ENCODE data around the gene UBR1.
"Not testable (repeated sequence)": the region's sequence is repeated elsewhere in the genome, so short reads cannot be mapped to it uniquely, and the experiment has no call there.

UBR1 gene

DNA sequence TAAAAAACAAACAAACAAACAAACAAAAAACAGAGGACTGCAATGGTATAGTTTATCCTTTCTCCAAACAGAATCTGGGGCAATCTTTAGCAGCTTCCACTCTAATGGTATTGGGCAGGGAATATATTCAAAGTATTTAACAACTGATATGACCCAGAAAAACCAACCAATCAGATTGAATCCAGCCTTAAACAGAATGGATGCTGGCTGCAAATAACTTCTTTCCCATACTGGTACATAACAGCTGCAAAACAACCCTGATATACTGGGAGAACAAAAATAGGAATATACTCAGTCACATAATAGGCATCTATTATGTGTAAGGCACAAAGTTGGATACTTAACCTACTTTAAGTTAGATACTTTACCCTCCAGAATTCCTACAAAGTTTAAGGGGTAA lies 49.1 kb downstream of the UBR1 start:
- no peak for DNase-seq (ENCODE audit: low read depth in 2 of 2)

DNA sequence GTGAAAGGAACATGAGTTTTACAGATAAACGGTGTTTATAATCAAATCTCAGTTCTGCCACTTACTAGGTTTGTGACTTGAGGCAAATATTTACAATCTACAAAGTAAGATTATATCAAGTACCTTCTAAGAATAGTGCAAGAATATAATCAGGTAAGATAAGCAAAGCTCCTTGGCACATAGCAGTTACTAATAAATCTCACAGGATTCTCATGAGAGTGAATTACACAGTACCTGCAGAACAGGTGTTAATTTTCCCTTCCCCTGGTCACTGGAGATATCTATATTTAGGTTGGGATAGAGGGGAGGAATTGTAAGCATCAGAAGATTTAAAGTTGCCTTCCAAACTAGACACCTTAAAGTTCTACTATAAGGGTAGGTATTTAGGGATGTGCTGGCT lies 53.0 kb downstream of the UBR1 start:
- DNase-seq (ENCODE audit: low read depth in 2 of 2), result no peak

DNA sequence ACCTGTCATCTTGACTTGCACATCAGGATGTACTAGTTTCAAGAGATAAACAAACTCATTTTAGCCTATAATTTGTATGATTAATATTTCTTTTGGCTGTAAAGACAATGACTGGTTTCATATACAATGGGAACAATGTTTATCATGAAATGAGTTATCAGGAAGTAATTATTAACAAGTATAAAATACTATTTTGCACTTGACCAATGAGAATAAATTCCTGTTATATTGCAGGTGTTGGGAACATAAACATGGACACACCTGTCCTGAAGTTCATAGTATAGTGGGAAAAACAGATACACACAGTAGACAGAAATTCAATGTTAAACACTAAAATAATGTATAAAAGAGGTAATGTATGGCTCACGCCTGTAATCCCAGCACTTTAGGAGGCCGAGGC lies 56.9 kb downstream of the UBR1 start:
- DNase-seq (ENCODE audit: low read depth in 2 of 2), result no peak

DNA sequence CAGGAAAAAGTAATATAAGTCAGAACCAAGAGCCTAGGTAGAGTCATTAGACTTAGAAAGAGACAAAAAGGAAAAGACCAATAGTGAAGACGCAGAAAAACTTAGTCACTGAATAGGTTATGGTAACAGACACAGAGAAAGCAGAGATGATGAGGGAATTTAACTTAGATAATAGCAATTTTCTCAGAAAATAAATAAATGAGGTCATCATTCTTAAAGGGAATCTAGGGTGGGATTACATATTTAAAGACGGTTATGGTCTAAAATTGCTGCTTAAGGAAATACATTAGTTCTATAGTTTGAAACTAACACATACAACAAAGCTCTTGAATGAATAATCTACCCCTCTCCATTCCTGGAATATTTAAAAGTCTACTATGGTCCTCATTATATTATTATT lies 59.4 kb downstream of the UBR1 start:
- DNase-seq (ENCODE audit: low read depth in 2 of 2), result no peak

DNA sequence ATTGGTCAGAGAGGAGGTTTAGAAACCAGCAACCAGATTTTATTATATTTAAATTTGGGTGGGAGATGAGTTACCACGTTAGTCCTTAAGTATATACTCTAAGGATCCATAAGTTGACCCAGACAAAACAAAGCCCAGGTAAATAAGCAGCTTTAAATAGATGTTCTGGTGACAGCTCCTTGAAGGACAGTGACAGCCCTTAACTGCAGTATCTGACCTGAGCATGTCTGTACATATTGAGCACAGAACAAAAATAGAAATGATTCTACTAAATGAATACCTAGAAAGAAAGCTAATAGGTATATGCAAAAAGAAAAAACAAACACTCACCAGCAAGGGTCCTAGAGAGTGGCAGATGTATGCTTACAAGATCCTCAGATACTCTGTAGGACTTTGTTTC lies 63.0 kb downstream of the UBR1 start:
- no peak for DNase-seq (ENCODE audit: low read depth in 2 of 2)

DNA sequence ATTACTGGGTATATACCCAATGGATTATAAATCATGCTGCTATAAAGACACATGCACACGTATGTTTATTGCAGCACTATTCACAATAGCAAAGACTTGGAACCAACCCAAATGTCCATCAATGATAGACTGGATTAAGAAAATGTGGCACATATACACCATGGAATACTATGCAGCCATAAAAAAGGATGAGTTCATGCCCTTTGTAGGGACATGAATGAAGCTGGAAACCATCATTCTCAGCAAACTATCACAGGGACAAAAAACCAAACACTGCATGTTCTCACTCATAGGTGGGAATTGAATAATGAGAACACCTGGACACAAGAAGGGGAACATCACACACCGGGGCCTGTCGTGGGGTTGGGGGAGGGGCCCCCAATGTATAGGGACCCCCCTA lies 64.8 kb downstream of the UBR1 start:
- DNase-seq (ENCODE audit: low read depth in 2 of 2), result not testable (repeated sequence)

DNA sequence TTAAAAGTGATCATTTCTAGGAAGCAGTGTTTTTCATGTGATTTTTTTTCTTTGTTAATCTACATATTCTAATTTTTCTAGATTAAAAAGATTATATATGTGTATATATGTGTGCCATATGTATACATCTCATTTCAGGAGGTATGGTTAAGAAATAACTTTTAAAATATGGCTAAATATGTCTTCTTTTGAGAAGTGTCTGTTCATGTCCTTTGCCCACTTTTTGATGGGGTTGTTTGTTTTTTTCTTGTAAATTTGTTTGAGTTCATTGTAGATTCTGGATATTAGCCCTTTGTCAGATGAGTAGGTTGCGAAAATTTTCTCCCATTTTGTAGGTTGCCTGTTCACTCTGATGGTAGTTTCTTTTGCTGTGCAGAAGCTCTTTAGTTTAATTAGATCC lies 70.6 kb downstream of the UBR1 start:
- DNase-seq (ENCODE audit: low read depth in 2 of 2), result not testable (repeated sequence)

DNA sequence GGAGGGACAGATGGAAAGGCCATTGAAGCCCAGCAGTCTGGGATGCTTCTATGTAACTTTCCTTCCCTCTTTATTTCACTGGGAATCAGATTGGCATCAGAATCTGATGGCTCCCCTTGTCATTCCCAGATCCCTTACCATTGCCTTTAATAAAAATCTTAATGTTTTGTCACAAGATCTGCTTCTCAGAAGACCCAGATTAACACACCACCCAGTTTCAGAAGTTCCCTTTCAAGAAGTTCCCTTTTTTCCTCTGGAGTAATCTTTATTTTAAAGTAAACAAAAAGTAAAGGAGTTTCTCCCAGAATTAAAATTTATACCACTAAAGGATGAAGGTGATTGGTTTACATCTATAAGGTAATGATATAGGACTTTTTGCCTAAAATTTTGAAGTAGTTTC lies 76.4 kb downstream of the UBR1 start:
- DNase-seq (ENCODE audit: low read depth in 2 of 2), result no peak

DNA sequence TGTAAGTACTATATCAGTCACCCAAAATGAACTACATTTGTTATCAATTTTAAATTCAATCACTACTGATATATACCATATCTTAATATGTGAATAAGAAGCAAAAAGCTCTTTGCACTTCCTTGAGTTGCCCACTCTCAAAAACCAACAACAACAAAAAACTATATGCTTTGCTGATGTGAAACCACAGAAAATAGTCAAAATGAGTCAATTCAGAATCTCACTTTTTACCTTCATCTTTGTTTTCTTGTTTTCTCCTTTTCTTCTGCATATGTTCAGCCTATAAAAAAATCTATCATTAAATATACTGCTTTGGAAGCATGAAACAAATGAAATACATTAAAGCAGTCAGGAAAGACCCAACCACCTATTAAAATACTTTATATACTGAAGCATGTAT lies 80.7 kb downstream of the UBR1 start:
- DNase-seq (ENCODE audit: low read depth in 2 of 2), result no peak

DNA sequence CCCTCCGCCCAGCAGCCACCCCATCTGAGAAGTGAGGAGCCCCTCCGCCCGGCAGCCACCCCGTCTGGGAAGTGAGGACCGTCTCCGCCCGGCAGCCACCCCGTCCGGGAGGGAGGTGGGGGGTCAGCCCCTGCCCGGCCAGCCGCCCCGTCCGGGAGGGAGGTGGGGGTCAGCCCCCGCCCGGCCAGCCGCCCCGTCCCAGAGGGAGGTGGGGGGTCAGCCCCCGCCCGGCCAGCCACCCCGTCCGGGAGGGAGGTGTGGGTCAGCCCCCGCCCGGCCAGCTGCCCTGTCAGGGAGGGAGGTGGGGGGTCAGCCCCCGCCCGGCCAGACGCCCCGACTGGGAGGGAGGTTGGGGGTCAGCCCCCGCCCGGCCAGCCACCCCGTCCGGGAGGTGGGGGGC lies 91.2 kb downstream of the UBR1 start:
- DNase-seq (ENCODE audit: low read depth in 2 of 2), result not testable (repeated sequence)

DNA sequence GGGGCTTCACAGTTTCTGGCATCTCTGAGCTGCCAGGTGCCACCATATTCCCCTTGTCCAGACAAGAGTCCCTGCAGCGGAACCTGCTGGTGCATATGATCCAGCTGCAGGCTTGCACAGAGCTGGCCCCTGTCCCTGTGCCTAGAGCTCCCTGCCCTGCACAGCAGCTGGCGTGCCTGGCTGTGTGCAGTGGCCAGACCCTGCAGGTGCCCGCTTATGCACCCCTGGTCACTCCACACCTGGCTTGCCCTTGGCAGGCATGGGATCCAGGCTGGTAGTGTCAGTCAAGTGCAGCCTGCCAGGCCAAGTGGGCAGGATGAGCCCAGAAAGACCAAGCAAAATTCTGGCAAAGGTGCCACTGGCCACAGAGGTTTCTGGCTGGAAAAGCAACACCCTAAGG lies 96.6 kb downstream of the UBR1 start:
- DNase-seq (ENCODE audit: low read depth in 2 of 2), result no peak

DNA sequence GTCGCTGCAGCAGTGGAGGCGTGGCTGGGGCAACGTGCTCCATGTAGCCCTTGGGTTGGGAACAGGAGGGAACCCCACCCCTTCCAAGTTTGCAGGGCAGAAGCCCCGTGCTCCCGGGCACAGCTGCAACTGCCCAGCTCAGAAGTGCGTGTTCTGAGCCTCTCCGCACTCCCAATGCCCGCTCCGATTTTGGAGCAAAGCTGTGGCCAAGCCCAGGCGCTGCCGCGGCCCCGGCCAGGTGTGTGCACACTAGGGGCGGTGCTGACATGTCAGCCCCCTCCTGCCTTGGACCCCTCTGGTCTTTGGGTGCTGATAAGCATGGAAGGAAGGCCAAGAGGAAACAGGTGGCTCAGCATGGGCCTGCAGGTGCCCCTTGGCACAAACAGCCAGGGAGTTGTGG lies 97.7 kb downstream of the UBR1 start:
- no peak for DNase-seq (ENCODE audit: low read depth in 2 of 2)

DNA sequence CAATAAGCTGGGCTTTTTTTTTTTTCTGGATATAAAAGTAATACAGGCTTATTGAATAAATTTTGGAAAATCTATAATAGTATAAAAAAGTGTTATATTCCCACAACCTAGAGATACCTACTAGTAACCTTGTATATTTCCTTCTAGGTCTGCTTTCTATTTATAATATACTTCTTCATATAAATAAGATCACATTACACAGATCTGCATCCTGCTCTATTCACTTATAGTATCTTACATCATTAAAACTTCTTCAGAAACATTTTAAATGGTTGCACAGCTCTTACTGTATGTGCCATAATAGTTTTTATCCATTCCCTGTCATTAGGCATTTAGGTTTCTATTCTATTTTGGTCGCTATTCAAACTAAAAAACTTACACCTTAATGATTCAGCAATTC lies 98.3 kb downstream of the UBR1 start:
- DNase-seq (ENCODE audit: low read depth in 2 of 2), result no peak

DNA sequence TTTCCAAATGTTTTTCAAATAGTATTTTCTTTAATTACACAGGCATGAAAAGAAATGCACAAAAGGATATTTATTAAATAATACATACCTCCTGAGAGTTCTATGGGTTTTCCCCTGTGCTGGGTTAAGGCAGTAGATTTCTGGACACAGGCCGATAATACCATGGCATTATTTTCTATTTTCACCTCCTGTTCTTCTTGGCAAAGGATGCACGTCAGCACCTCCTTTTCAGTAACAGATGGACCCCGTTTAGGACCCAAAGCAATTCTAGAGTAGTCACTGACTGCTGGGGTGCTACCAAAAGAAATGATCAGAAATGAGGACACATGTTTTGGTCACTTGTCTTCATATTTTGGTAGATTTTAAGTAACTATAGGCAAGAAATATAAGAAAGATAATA lies 98.8 kb downstream of the UBR1 start:
- DNase-seq (ENCODE audit: low read depth in 2 of 2), result no peak

DNA sequence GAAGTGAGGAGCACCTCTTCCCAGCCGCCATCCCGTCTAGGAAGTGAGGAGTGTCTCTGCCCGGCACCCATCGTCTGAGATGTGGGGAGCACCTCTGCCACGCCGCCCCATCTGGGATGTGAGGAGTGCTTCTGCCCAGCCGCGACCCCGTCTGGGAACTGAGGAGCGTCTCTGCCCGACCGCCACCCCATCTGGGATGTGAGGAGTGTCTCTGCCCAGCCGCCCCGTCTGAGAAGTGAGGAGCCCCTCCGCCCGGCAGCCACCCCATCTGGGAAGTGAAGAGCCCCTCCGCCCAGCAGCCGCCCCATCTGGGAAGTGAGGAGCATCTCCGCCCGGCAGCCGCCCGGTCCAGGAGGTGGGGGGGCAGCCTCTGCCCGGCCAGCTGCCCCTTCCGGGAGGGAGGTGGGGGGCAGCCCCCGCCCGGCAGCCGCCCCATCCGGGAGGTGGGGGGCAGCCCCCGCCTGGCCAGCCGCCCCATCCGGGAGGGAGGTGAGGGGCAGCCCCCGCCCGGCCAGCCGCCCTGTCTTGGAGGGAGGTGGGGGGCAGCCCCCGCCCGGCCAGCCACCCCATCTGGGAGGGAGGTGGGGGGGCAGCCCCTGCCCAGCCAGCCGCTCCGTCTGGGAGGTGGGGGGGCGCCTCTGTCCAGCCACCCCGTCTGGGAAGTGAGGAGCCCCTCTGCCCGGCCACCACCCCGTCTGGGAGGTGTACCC lies 100.8 kb downstream of the UBR1 start:
- not testable (repeated sequence) for DNase-seq (ENCODE audit: low read depth in 2 of 2)

DNA sequence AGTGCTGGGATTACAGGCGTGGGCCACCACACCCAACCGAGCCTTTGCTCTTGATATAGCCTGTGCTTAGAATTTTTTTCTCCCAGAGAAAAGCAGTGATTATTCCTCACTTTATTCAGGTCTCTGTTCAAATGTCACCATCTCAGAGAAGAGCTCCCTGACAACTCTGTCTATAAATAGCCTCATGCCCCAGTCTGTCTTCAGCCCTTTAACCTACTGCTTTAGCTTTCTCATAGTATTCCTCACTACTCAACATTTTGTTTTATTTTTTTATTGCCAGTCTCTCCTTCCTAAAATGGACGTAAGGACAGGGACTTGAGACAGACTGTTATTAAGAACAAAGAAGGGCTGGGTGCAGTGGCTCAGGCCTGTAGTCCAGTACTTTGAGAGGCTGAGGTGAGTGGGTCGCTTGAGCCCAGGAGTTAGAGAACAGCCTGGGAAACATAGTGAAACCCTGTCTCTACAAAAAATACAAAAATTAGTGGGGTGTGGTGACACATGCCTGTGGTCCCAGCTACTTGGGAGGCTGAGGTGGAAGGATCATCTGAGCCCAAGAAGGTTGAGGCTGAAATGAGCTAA lies 106.5 kb downstream of the UBR1 start:
- no peak for DNase-seq (ENCODE audit: low read depth in 2 of 2)

DNA sequence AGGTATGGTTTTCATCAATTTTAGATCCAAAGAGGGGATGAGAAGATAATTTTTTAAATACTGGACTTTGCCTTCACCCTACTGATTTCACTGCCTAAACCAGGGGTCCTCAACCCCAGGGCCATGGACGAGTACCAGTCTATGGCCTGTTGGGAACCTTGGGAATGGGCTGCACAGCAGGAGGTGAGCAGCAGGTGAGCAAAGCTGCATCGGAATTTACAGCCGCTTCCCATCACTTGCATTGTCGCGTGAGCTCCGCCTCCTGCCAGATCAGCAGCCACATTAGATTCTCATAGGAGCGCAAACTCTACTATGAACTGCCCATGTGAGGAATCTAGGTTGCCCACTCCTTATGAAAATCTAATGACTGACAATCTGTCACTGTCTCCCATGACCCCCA lies 109.0 kb downstream of the UBR1 start:
- DNase-seq (ENCODE audit: low read depth in 2 of 2), result no peak

DNA sequence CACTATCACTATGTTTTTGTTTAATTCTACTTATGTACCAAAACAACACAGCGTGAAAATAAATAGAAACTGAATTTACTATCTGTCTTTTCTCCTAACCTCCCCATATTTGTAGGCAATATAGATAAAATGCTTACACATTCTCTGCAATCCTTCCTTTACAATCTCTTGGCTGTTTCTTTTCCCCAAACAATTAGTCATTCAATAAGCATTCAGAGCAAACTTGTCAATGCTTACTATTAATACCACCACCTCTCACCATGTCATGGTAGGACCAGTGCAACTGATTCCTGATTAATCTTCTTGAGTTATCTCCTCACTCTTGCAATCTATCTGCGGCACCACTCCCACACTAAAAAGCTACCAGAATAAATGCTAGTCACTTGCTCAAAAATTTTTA lies 111.3 kb downstream of the UBR1 start:
- DNase-seq (ENCODE audit: low read depth in 2 of 2), result no peak

DNA sequence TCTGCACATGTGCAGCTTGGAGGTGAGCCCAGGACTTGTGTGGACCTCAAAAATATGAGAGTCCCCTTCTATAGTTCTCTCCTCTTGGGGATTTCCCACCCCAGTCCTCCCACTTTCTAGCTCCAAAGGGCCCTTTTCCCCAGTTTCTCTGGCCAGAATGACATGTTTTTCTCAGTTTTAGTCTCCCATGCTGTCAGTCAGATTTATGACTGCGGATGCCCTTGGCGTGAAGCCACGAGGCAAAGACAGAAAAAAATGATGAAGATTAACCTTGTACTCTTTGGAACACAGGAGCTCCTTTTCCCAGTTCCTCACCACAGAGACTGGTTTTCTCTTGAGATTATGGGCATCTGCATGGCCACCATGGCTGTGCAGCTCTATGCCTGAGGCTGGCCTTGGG lies 113.2 kb downstream of the UBR1 start:
- no peak for DNase-seq (ENCODE audit: low read depth in 2 of 2)

DNA sequence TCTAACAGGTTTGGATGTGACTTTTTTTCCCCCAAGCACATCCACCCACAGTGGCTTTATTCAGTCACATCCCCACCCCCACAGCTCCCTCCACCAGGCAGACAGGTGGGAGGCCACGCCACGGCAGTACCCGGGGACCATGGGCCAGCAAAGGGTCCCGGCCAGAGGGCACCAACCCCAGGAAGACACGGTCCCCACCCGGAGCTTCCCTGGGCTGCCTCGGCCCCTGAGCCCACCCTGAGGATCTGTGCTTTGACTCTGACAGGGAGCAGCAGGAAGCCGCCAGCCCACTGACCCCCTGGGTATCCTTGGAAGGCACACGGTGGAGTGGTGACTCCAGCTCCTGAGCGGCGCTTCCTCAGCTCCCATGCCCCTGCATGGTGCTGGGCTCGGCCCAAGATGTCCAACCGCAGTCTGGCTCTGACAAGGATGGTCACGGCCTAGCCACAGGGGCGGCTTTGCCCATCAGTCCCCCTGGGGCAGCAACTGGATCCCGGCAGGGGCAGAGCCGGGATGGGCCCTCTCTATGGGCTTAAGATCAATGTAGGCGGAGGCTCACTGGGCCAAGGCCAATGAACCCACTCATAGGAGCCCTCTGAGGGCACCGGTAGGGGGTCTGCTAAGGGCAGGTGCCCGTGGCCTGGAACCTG lies 119.0 kb downstream of the UBR1 start:
- no peak for DNase-seq (ENCODE audit: low read depth in 2 of 2)

DNA sequence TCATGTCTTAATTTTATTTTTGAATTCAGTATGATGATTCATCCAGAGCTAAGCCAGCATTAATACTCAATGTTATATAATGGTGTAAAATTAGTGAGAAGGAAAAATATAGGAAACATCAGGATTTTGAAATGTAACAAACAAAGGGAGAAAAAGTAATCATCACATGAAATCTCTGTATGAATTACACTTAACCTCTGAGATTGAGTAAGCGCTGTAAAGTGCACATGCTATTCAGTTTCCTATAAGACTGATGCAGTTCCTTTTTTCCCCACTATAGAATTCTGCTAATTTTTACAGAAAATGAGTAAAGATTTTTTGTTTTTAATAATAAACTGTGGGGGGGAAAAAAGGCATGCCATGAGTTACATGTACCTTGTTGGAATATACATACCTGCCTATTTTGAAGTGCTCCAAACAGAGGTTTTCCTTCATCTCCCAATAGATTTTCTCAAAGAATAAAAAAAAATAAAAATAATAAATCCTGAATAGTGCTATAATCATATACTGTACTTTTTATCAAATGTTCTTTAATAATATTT lies 121.3 kb downstream of the UBR1 start:
- no peak for DNase-seq (ENCODE audit: low read depth in 2 of 2)

DNA sequence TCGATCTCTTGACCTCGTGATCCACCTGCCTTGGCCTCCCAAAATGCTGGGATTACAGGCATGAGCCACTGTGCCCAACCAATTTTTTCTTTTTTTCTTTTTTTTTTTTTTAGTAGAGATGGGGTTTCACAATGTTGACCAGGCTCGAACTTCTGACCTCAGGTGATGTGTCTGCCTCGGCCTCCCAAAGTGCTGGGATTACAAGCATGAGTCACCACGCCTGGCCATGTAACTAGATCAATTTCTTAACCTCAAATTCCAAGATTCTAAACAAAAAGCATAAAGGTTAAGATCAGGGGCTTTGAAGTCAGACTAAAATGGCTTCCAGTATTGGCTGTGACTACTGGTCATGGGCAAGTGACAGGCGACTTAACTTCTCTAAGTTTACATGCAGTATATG lies 126.7 kb downstream of the UBR1 start:
- DNase-seq (ENCODE audit: low read depth in 2 of 2), result not testable (repeated sequence)

DNA sequence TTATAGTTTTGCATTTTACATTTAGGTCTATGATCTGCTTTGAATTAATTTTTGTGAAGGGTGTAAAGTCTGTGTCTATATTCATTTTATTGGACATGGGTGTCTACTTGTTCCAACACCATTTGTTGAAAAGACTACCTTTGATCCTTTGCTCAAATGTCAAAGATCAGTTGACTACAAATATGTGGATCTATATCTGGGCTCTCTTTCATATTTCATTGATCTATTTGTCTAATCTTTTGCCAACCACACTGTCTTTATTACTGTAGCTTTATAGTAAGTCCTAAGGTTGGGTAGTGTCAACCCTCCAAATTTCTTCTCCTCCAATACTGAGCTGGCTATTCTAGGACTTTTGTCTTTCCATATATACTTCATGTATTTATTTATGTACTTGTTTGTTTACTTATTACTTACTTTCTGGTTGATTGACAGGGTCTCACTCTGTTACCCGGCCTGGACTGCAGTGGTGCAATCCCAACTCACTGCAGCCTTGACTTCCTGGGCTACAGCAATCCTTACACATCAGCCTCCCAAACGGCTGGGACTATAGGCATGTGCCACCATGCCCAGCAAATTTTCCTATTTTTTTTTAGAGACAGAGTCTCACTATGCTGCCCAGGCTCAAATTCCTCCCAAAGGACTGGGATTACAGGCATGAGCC lies 131.5 kb downstream of the UBR1 start:
- no peak for DNase-seq (ENCODE audit: low read depth in 2 of 2)
